A549 (cell line): ENCODE measurements around the gene OARD1. TPM values are rescaled to one million over a fixed set of nuclear protein-coding genes. Genes with fewer than 3 reads are reported as not detected.
A peak's percentile ranks its signal among the peaks of the same experiment; 100 is the strongest.

ENCODE experiments used
- ATAC-seq, 2 experiments: fragments of 200-7000 bp in 1 of 2; fragments of >200 bp in 1 of 2; cut with Nextera tagmentation in 1 of 2; cut with Tn5 transposase in 1 of 2; 3 replicates each; pipeline versions ENCODE4 v1.8.0 to v1.9.1; 2018 to 2020; ENCODE audit warnings: mild to moderate bottlenecking in 1 of 2, moderate library complexity in 1 of 2
- CTCF ChIA-PET: fragments of 300-600 bp; sonication (Branson Sonifier 250); formaldehyde crosslinking; extraction: SDS; loops from one replicate; lab custom pipeline; 2021; ENCODE audit warnings: antibody characterized with exemption, inconsistent platforms; lab: Yijun Ruan, JAX
- POLR2A ChIA-PET: fragments of 350-600 bp; formaldehyde crosslinking; extraction: SDS; loops from one replicate; lab custom pipeline; 2021; ENCODE audit warnings: antibody characterized with exemption, inconsistent platforms; lab: Yijun Ruan, JAX
- DNase-seq, 2 experiments: peaks; one replicate each; pipeline versions ENCODE4 v3.0.0 to v3.0.0-alpha.2; 2011 to 2016; ENCODE audit warnings: low read depth in 1 of 2, low spot score in 1 of 2
- FAIRE-seq: peaks from 2 replicates; lab custom pipeline; 2011; peaks lifted over from hg19 to GRCh38; lab: Jason Lieb, UNC
- H3K27ac ChIP-seq, 2 experiments: fragments of >200 bp; sonication (Bioruptor Twin); formaldehyde crosslinking; 3 replicates each; pipeline ENCODE4 v1.5.1; 2016 to 2017
- H3K4me1 ChIP-seq: fragments of >200 bp; sonication (Bioruptor Twin); formaldehyde crosslinking; 3 replicates; pipeline ENCODE4 v1.6.1; 2016
- H3K4me2 ChIP-seq: fragments of >200 bp; sonication (Bioruptor Twin); formaldehyde crosslinking; 3 replicates; pipeline ENCODE4 v1.6.1; 2016
- H3K4me3 ChIP-seq: fragments of >200 bp; sonication (Bioruptor Twin); formaldehyde crosslinking; 3 replicates; pipeline ENCODE4 v1.5.1; 2016
- H3K9me3 ChIP-seq: fragments of >200 bp; sonication (Bioruptor Twin); formaldehyde crosslinking; 3 replicates; pipeline ENCODE4 v1.6.1; 2016
- ATOH8 ChIP-seq: fragments of 250-450 bp; sonication (Bioruptor Pico); IDR thresholded peaks from 2 replicates; pipeline ENCODE4 v1.5.0; 2020; ENCODE audit warnings: low read depth, mild to moderate bottlenecking, moderate library complexity
- BHLHE40 ChIP-seq: IDR thresholded peaks from 2 replicates; pipeline ENCODE4 v1.6.1; 2012; ENCODE audit warnings: low read depth, low read length, inconsistent platforms
- CHD2 ChIP-seq: fragments of 150-350 bp; IDR thresholded peaks from 2 replicates; pipeline ENCODE4 v1.6.1; 2014; ENCODE audit warnings: low read length; ENCODE audit not compliant: partially characterized antibody
- CTCF ChIP-seq: fragments of >200 bp; sonication (Bioruptor Twin); formaldehyde crosslinking; IDR thresholded peaks from 3 replicates; pipeline ENCODE4 v1.5.1; 2016
- EHMT2 ChIP-seq: fragments of 200-600 bp; sonication (generic); IDR thresholded peaks from 2 replicates; pipeline ENCODE4 v1.6.1; 2016; ENCODE audit warnings: antibody characterized with exemption, low read depth, mild to moderate bottlenecking, moderate library complexity
- ESRRA ChIP-seq: fragments of 150-350 bp; IDR thresholded peaks from 2 replicates; pipeline ENCODE4 v1.6.1; 2014; ENCODE audit warnings: mild to moderate bottlenecking, low read length, borderline replicate concordance
- FOSL2 ChIP-seq, 2 experiments: fragments of 450-650 bp in 1 of 2; fragments of >200 bp in 1 of 2; sonication (Bioruptor Twin) in 1 of 2; formaldehyde crosslinking; IDR thresholded peaks; 2 replicates each; pipeline versions ENCODE4 v1.5.0 to v1.6.1; 2016 to 2020; ENCODE audit warnings: mild to moderate bottlenecking in 1 of 2, moderate library complexity in 1 of 2
- FOXS1 ChIP-seq: fragments of 250-450 bp; sonication (Bioruptor Pico); IDR thresholded peaks from 2 replicates; pipeline ENCODE4 v1.5.0; 2020; ENCODE audit warnings: mild to moderate bottlenecking, moderate library complexity
- JUNB ChIP-seq: fragments of >200 bp; sonication (Bioruptor Twin); formaldehyde crosslinking; IDR thresholded peaks from 2 replicates; pipeline ENCODE4 v1.6.1; 2016
- KDM1A ChIP-seq: fragments of 200-600 bp; sonication (generic); IDR thresholded peaks from 2 replicates; pipeline ENCODE4 v1.6.1; 2016; ENCODE audit warnings: low read depth, mild to moderate bottlenecking
- KDM5A ChIP-seq: fragments of 200-600 bp; sonication (generic); IDR thresholded peaks from 2 replicates; pipeline ENCODE4 v1.6.1; 2016; ENCODE audit warnings: antibody characterized with exemption, mild to moderate bottlenecking
- MAZ ChIP-seq: fragments of 150-350 bp; IDR thresholded peaks from 2 replicates; pipeline ENCODE4 v1.6.1; 2014; ENCODE audit warnings: antibody characterized with exemption, low read depth, low read length, borderline replicate concordance
- MYC ChIP-seq: IDR thresholded peaks from 2 replicates; pipeline ENCODE4 v1.6.1; 2012; ENCODE audit warnings: mild to moderate bottlenecking, inconsistent platforms, low read length, improper control_type of control experiment, borderline replicate concordance
- NR3C1 ChIP-seq: fragments of >200 bp; sonication (Bioruptor Twin); formaldehyde crosslinking; IDR thresholded peaks from 3 replicates; pipeline ENCODE4 v1.6.1; 2017
- RAD21 ChIP-seq, 2 experiments: fragments of >200 bp in 1 of 2; sonication (Bioruptor Twin) in 1 of 2; formaldehyde crosslinking in 1 of 2; IDR thresholded peaks in 1 of 2; conservative IDR thresholded peaks in 1 of 2; 2 replicates in 1 of 2; 3 replicates in 1 of 2; pipeline ENCODE4 v1.6.1; 2012 to 2018; ENCODE audit warnings: inconsistent platforms in 1 of 2
- RFX5 ChIP-seq: fragments of 450-650 bp; IDR thresholded peaks from 2 replicates; pipeline ENCODE4 v1.7.1; 2014; ENCODE audit warnings: antibody characterized with exemption, mild to moderate bottlenecking, moderate library complexity
- SMC3 ChIP-seq: fragments of >200 bp; sonication (Bioruptor Twin); formaldehyde crosslinking; IDR thresholded peaks from 3 replicates; pipeline ENCODE4 v1.6.1; 2018; ENCODE audit warnings: inconsistent platforms
- TFCP2L1 ChIP-seq: fragments of 250-450 bp; sonication (Bioruptor Pico); IDR thresholded peaks from 2 replicates; pipeline ENCODE4 v1.5.0; 2021; ENCODE audit warnings: mild to moderate bottlenecking
- WGBS: methylation state at CpG from one replicate; pipeline ENCODE4 v1.1.6; 2017; ENCODE audit errors: missing lambda C conversion rate; 5-methylcytosine and 5-hydroxymethylcytosine counted together
- polyA plus RNA-seq, 4 experiments: library from polyadenylated mRNA; depleted of rRNA in 3 of 4; stranded (reverse); fragments of >200 nt; fragmentation: RNase III in 1 of 4; extraction: RNeasy Plus Mini Kit Qiagen cat#74134 plus additional on column Dnase treatment in 1 of 4; gene quantifications; 2 replicates in 3 of 4; 3 replicates in 1 of 4; pipeline ENCODE4 v1.2.3, GENCODE V29; 2011 to 2017
- TF ChIP-seq, protein P1 (sequence below): fragments of 250-450 bp; sonication (Bioruptor Pico); IDR thresholded peaks from 2 replicates; pipeline ENCODE4 v1.5.0; 2021; ENCODE audit warnings: mild to moderate bottlenecking, moderate library complexity, borderline replicate concordance

The OARD1 gene
- polyA plus RNA-seq, 2 of the 4 experiments (the other 2 are of a cell fraction): 21.4 to 26.2 TPM

DNA sequence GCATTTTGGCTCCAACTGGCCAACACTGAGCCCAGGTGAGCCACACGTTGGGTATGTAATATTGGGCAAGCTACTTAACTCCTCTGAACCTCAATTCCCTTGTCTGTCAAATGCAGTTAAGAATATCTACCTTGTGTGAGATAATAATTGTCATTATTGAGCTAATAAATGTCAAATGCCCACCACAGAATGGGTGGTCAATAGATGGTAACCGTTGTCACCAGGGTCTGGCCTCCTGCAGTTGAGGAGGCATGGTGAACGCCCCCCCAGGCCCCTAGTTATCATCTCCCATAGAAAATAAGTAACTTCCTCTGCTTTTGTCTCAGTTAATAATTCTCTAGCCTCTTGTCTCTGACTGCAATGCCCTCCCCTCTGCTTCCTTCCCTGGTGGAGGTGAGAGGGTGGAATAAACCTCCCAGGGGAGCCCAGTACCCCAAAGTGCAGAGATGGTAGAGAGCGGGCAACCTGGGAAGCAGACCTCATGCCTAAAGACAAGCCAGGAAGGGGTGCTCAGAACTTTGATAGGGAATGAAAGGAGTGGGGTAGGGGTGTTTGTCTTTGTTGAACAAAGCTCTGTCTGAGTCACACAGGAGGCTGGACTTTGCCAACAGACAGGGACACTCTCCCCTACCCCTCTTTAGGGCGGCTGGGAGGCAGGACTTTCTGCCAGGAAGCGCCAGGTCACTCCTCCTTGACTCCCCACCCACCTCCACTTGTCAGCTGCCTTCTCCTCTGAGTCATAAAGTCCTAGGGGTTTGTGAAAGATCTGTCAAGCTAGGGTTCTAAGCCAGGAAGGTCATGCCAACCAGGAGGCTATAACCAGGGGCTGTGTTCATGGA, 31.8 kb downstream of the OARD1 start:
- Histone ChIP-seq H3K4me2 (peak overlapping the region; percentile 77), H3K9me3 (no peaks in the 10 kb centered on the region), H3K4me3 (no peak overlapping the region), H3K4me1 (peaks cover 51% of the 10 kb centered on the region)
- POLR2A ChIA-PET: interaction anchor here (1.1 kb wide), 1 partner anchor 32 kb away, joined by 3 read pairs; the partner anchor contains the start of genes NFYA and OARD1
- FAIRE-seq (peak; percentile 7), ATAC-seq (peak; percentile 90 to 91)
- TF ChIP-seq JUNB (0 out of 2 replicates have a peak, but pooled peaks have one; percentile 10), KDM1A (no peak), FOSL2 (IDR thresholded peaks at IDR 0.05) (peak; percentile 12; the same call in 1 of the 2 replicates), FOSL2 (CRISPR knock-in tag; IDR thresholded peaks at IDR 0.05) (peak; percentile 50), CHD2 (no peak)
- TF ChIP-seq, all 56 proteins: peak for 2
- DNase-seq: peak; percentile 64 to 84
- H3K27ac ChIP-seq: peak overlapping the region; percentile 84 to 91
- CTCF ChIA-PET: interaction anchor here (0.7 to 2.3 kb wide), 19 partner anchors 8 to 717 kb away, joined by 3 to 9 read pairs (median 4); partner anchors contain the start of genes NFYA and OARD1
- WGBS: 3% methylated on average over 6 of the region's 6 CpGs

DNA sequence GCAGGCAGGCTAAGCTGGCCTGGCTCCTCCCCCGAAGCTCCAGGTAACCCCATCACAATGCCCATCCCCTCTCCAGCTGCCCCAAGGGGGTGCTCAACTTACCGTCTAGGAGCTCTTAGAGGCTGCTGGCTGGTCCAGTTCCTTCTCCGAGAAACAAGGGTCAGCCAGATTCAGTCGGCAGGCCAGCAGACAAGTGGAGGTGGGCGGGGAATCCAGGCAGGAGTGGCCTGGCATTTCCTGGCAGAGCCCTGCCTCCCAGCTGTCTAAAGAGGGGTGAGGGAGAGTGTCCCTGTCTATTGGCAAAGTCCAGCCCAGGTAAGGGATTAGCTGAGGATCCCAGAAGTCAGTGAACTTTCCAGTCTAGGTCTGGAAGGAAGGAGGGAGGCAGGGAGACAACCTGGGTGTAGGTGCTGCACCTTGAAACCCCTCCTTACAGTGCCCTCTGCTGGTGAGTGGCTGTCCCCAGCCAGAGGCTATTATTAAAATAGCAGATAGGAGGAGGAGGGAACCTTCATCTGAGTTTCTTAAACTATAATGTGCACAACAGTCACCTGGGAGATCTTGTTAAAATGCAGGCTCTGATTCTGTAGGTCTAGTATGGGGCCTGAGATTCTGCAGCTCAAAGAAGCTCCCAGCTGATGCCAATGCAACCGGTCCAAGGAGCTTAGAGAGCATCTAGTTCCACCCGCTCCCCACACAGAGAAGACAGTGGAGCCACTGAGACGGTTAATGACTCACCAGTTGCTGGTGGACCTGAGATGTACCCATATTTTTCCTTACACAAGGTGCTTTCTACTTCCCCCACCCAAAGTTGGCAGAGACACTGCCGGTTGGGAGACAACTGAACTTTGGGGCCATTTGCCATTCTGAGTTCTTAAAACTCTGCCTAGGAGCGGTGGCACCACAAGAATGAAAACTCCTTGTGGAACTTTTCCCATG, 32.8 kb downstream of the OARD1 start, which contains the start of gene UNC5CL:
TSS of gene UNC5CL (minus strand) at position 162 of the 939 bp plus-strand sequence. CDS start 4,147 bp downstream, outside the sequence.
- DNase-seq (peak; percentile 46 to 64), ATAC-seq (peak; percentile 66 to 82), FAIRE-seq (no peak)
- H3K4me2 ChIP-seq: peak within 1 kb of the TSS; percentile 77
- POLR2A ChIA-PET: no interaction called here
- H3K9me3 ChIP-seq: no peaks in the 10 kb centered on the region
- peaks cover 51% of the 10 kb centered on the region for H3K4me1 ChIP-seq
- TF ChIP-seq ESRRA: no peak
- TF ChIP-seq MYC: no peak
- TF ChIP-seq CTCF: peak; percentile 70
- peak; percentile 48 to 63; a peak in 4 of 5 replicates for TF ChIP-seq RAD21 (conservative IDR thresholded peaks at IDR 0.05 in 1 of 2, IDR thresholded peaks at IDR 0.05 in 1 of 2)
- peak; percentile 47; the same call in 2 of the 3 replicates for TF ChIP-seq SMC3
- TF ChIP-seq, all 56 proteins: peak for 3
- Histone ChIP-seq H3K27ac (peak within 1 kb of the TSS; percentile 84 to 91), H3K4me3 (peak within 1 kb of the TSS; percentile 15; the same call in 2 of the 3 replicates)
- CTCF ChIA-PET: interaction anchor here (0.7 to 2.3 kb wide), 19 partner anchors 9 to 716 kb away, joined by 3 to 9 read pairs (median 4); partner anchors contain the start of genes NFYA and OARD1
- 34% methylated on average over 10 of the region's 10 CpGs for WGBS

GRCh38 chr6:41038205-41038604, 34.0 kb downstream of the OARD1 start:
- no peak overlapping the region for H3K4me3 ChIP-seq
- TF ChIP-seq NR3C1 (no peak), ESRRA (no peak), RFX5 (no peak), EHMT2 (no peak), ATOH8 (CRISPR knock-in tag) (no peak), MAZ (no peak), TFCP2L1 (CRISPR knock-in tag) (no peak), BHLHE40 (no peak), KDM5A (no peak), FOXS1 (CRISPR knock-in tag) (no peak)
- TF ChIP-seq, protein P1, sequence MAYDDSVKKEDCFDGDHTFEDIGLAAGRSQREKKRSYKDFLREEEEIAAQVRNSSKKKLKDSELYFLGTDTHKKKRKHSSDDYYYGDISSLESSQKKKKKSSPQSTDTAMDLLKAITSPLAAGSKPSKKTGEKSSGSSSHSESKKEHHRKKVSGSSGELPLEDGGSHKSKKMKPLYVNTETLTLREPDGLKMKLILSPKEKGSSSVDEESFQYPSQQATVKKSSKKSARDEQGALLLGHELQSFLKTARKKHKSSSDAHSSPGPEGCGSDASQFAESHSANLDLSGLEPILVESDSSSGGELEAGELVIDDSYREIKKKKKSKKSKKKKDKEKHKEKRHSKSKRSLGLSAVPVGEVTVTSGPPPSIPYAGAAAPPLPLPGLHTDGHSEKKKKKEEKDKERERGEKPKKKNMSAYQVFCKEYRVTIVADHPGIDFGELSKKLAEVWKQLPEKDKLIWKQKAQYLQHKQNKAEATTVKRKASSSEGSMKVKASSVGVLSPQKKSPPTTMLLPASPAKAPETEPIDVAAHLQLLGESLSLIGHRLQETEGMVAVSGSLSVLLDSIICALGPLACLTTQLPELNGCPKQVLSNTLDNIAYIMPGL (CRISPR knock-in tag): no peak

More at GRCh38 chr6:41038205-41038604, 34.0 kb downstream of the OARD1 start:
- H3K27ac ChIP-seq: peak overlapping the region in 1 of 2 experiments; percentile 91; a peak in 3 of 6 replicates
- DNase-seq: no peak
- no peak for ATAC-seq
- H3K9me3 ChIP-seq: no peaks in the 10 kb centered on the region
- WGBS: 89% methylated on average over 2 of the region's 3 CpGs
- peaks cover 51% of the 10 kb centered on the region for H3K4me1 ChIP-seq
- CTCF ChIA-PET: interaction anchor here (0.9 to 2.1 kb wide), 4 partner anchors 10 to 30 kb away, joined by 3 to 9 read pairs (median 4); no protein-coding TSS in a partner anchor
- H3K4me2 ChIP-seq: peak overlapping the region; percentile 77
- POLR2A ChIA-PET: no interaction called here
- FAIRE-seq: no peak
